ENCODE data around the gene AGT. TPM values are rescaled to one million over a fixed set of nuclear protein-coding genes. Genes with fewer than 3 reads are reported as not detected.

The AGT gene
- total and polyA plus RNA-seq, 2 experiments from 2014 or later, result 0.11 TPM; not detected in 1

DNA sequence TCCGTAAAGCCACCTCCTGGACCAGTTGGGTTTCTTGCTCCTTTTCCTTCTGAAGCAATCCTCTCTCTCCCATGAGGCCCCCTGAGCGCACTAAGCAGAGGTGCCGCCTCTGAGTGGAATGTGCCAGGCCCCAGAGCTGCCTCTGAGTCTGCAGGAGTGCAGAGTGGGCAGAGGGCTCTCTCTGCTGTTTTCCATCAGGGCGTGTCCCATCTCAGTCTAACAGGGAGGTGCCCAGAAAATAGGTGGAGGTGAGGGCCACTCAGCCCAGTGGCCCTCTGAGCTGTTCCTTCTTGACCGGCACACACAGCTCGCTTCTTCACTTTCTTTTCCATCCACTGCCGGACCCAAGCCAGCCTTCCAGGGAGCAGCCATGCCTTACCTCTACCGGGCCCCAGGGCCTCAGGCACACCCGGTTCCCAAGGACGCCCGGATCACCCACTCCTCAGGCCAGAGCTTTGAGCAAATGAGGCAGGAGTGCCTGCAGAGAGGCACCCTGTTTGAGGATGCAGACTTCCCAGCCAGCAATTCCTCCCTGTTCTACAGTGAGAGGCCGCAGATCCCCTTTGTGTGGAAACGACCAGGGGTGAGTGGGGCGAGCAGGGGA is 33.3 kb upstream of the AGT start, which contains the start of gene CAPN9 (continued):
- TF ChIP-seq STAT1 (IDR thresholded peaks at IDR 0.05; ENCODE audit: unreplicated experiment) (no peak), JUNB (IDR thresholded peaks at IDR 0.05; ENCODE audit: unreplicated experiment) (no peak)

DNA sequence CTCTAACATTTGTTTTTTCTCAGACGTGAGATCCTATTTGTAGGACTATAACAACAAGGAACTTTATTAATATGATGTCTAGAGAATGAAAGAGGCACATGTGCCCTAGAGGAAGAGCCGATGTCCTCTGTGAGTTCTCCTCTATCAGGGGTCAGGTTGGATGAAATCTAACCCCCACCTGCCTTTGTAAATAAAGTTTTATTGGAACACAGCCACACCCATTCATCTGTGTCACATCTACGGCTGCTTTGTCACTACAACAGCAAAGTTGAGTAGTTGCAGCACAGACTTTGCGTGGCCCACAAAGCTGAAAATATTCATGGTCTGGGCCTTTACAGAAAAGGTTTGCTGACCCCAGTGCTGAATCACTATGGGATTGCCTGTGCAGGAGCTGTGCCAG is 32.7 kb upstream of the AGT start:
- DNase-seq (ENCODE audit: low spot score) (no peak), ATAC-seq (no peak)
- Histone ChIP-seq H3K36me3 (ENCODE audit: insufficient read depth) (no peaks in the 10 kb centered on the region), H3K4me1 (ENCODE audit: insufficient read depth) (peaks cover 22% of the 10 kb centered on the region), H3K79me2 (replicated peaks; ENCODE audit: insufficient read depth) (no peaks in the 10 kb centered on the region), H3K9me2 (ENCODE audit: insufficient read depth) (no peaks in the 10 kb centered on the region), H3K27ac (ENCODE audit: low read depth) (no peak overlapping the region), H2AFZ (0 out of 2 replicates have a peak overlapping the region, but pooled peaks have one; percentile 81), H3K4me3 (no peak overlapping the region), H4K20me1 (replicated peaks; ENCODE audit: insufficient read depth) (no peaks in the 10 kb centered on the region), H3F3A (replicated peaks; ENCODE audit: low read depth) (no peaks in the 10 kb centered on the region), H3K4me2 (no peak overlapping the region), H3K27me3 (ENCODE audit: insufficient read depth) (no peaks in the 10 kb centered on the region; the same call in 1 of the 2 replicates)
- no peaks in the 10 kb centered on the region for H3K9me3 Mint-ChIP-seq
- peaks cover 14% of the 10 kb centered on the region for H3K27me3 Mint-ChIP-seq (ENCODE audit: insufficient read depth, low read depth, poor library complexity)
- H3K4me1 Mint-ChIP-seq, result peaks cover 47% of the 10 kb centered on the region
- no peak overlapping the region for H3K27ac Mint-ChIP-seq
- TF ChIP-seq CREB1 (CRISPR knock-in tag; IDR thresholded peaks at IDR 0.05; ENCODE audit: low read depth), result no peak
- TF ChIP-seq ZNF114 (CRISPR knock-in tag; IDR thresholded peaks at IDR 0.05), result no peak
- TF ChIP-seq STAT1 (IDR thresholded peaks at IDR 0.05; ENCODE audit: unreplicated experiment), result no peak
- no peak for TF ChIP-seq EZH2phosphoT487 (IDR thresholded peaks at IDR 0.05; ENCODE audit: unreplicated experiment)
- TF ChIP-seq, protein P1, sequence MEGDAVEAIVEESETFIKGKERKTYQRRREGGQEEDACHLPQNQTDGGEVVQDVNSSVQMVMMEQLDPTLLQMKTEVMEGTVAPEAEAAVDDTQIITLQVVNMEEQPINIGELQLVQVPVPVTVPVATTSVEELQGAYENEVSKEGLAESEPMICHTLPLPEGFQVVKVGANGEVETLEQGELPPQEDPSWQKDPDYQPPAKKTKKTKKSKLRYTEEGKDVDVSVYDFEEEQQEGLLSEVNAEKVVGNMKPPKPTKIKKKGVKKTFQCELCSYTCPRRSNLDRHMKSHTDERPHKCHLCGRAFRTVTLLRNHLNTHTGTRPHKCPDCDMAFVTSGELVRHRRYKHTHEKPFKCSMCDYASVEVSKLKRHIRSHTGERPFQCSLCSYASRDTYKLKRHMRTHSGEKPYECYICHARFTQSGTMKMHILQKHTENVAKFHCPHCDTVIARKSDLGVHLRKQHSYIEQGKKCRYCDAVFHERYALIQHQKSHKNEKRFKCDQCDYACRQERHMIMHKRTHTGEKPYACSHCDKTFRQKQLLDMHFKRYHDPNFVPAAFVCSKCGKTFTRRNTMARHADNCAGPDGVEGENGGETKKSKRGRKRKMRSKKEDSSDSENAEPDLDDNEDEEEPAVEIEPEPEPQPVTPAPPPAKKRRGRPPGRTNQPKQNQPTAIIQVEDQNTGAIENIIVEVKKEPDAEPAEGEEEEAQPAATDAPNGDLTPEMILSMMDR (conservative IDR thresholded peaks at IDR 0.05; ENCODE audit: low read depth in 2 of 2), result no peak
- TF ChIP-seq, protein P2, sequence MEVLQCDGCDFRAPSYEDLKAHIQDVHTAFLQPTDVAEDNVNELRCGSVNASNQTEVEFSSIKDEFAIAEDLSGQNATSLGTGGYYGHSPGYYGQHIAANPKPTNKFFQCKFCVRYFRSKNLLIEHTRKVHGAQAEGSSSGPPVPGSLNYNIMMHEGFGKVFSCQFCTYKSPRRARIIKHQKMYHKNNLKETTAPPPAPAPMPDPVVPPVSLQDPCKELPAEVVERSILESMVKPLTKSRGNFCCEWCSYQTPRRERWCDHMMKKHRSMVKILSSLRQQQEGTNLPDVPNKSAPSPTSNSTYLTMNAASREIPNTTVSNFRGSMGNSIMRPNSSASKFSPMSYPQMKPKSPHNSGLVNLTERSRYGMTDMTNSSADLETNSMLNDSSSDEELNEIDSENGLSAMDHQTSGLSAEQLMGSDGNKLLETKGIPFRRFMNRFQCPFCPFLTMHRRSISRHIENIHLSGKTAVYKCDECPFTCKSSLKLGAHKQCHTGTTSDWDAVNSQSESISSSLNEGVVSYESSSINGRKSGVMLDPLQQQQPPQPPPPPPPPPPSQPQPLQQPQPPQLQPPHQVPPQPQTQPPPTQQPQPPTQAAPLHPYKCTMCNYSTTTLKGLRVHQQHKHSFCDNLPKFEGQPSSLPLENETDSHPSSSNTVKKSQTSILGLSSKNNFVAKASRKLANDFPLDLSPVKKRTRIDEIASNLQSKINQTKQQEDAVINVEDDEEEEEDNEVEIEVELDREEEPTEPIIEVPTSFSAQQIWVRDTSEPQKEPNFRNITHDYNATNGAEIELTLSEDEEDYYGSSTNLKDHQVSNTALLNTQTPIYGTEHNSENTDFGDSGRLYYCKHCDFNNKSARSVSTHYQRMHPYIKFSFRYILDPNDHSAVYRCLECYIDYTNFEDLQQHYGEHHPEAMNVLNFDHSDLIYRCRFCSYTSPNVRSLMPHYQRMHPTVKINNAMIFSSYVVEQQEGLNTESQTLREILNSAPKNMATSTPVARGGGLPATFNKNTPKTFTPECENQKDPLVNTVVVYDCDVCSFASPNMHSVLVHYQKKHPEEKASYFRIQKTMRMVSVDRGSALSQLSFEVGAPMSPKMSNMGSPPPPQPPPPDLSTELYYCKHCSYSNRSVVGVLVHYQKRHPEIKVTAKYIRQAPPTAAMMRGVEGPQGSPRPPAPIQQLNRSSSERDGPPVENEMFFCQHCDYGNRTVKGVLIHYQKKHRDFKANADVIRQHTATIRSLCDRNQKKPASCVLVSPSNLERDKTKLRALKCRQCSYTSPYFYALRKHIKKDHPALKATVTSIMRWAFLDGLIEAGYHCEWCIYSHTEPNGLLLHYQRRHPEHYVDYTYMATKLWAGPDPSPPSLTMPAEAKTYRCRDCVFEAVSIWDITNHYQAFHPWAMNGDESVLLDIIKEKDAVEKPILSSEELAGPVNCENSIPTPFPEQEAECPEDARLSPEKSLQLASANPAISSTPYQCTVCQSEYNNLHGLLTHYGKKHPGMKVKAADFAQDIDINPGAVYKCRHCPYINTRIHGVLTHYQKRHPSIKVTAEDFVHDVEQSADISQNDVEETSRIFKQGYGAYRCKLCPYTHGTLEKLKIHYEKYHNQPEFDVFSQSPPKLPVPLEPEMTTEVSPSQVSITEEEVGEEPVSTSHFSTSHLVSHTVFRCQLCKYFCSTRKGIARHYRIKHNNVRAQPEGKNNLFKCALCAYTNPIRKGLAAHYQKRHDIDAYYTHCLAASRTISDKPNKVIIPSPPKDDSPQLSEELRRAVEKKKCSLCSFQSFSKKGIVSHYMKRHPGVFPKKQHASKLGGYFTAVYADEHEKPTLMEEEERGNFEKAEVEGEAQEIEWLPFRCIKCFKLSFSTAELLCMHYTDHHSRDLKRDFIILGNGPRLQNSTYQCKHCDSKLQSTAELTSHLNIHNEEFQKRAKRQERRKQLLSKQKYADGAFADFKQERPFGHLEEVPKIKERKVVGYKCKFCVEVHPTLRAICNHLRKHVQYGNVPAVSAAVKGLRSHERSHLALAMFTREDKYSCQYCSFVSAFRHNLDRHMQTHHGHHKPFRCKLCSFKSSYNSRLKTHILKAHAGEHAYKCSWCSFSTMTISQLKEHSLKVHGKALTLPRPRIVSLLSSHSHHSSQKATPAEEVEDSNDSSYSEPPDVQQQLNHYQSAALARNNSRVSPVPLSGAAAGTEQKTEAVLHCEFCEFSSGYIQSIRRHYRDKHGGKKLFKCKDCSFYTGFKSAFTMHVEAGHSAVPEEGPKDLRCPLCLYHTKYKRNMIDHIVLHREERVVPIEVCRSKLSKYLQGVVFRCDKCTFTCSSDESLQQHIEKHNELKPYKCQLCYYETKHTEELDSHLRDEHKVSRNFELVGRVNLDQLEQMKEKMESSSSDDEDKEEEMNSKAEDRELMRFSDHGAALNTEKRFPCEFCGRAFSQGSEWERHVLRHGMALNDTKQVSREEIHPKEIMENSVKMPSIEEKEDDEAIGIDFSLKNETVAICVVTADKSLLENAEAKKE (CRISPR knock-in tag; IDR thresholded peaks at IDR 0.05), result no peak
- TF ChIP-seq JUNB (IDR thresholded peaks at IDR 0.05; ENCODE audit: unreplicated experiment), result no peak
- TF ChIP-seq NANOG (IDR thresholded peaks at IDR 0.05; ENCODE audit: borderline replicate concordance), result no peak
- TF ChIP-seq, protein P3, sequence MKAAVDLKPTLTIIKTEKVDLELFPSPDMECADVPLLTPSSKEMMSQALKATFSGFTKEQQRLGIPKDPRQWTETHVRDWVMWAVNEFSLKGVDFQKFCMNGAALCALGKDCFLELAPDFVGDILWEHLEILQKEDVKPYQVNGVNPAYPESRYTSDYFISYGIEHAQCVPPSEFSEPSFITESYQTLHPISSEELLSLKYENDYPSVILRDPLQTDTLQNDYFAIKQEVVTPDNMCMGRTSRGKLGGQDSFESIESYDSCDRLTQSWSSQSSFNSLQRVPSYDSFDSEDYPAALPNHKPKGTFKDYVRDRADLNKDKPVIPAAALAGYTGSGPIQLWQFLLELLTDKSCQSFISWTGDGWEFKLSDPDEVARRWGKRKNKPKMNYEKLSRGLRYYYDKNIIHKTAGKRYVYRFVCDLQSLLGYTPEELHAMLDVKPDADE (IDR thresholded peaks at IDR 0.05), result no peak
- TF ChIP-seq, protein P4, sequence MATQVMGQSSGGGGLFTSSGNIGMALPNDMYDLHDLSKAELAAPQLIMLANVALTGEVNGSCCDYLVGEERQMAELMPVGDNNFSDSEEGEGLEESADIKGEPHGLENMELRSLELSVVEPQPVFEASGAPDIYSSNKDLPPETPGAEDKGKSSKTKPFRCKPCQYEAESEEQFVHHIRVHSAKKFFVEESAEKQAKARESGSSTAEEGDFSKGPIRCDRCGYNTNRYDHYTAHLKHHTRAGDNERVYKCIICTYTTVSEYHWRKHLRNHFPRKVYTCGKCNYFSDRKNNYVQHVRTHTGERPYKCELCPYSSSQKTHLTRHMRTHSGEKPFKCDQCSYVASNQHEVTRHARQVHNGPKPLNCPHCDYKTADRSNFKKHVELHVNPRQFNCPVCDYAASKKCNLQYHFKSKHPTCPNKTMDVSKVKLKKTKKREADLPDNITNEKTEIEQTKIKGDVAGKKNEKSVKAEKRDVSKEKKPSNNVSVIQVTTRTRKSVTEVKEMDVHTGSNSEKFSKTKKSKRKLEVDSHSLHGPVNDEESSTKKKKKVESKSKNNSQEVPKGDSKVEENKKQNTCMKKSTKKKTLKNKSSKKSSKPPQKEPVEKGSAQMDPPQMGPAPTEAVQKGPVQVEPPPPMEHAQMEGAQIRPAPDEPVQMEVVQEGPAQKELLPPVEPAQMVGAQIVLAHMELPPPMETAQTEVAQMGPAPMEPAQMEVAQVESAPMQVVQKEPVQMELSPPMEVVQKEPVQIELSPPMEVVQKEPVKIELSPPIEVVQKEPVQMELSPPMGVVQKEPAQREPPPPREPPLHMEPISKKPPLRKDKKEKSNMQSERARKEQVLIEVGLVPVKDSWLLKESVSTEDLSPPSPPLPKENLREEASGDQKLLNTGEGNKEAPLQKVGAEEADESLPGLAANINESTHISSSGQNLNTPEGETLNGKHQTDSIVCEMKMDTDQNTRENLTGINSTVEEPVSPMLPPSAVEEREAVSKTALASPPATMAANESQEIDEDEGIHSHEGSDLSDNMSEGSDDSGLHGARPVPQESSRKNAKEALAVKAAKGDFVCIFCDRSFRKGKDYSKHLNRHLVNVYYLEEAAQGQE (IDR thresholded peaks at IDR 0.05; ENCODE audit: unreplicated experiment), result no peak
- no peak for TF ChIP-seq ZNF331 (CRISPR knock-in tag; IDR thresholded peaks at IDR 0.05; ENCODE audit: low read depth)
- TF ChIP-seq EZH2 (IDR thresholded peaks at IDR 0.05; ENCODE audit: low read depth, unreplicated experiment), result no peak
- no peak for TF ChIP-seq POLR2AphosphoS5 (IDR thresholded peaks at IDR 0.05; ENCODE audit: low read depth)
- H3K4me3 Mint-ChIP-seq, result no peak overlapping the region
- no peaks in the 10 kb centered on the region for H3K36me3 Mint-ChIP-seq (ENCODE audit: low read depth)
